ENCODE data around the gene C5orf47. TPM values are rescaled to one million over a fixed set of nuclear protein-coding genes. Genes with fewer than 3 reads are reported as not detected.

The C5orf47 gene
- total and polyA plus RNA-seq, 4 experiments from 2014 or later: not detected

DNA sequence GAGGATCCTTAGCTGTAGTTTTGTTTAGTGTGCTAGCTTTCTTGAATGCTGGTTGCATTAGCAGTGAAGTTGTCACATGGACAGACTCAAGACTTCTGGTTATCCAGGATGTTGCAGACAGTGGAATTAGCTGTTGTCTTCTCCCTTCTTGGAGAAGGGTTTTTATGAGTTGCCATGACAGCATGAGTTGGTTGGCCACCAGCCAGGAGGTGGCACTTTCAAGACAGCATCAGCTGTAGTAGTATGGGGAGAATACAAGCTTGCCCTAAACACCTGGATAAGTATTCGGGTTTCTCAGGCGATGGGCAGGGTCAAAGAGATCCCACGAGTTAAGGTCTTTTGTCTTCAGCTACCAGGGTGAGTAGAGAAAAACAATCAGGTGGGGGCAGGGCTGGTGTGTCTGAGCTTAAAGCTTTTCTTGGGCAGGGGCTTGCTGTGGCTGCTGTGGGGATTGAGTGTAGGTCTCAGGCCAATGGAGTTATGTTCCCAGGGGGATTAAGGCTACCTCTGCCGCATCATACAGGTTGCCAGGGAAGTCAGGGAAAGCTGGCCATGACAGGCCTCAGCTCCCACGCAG is 7.7 kb upstream of the C5orf47 start:
- H3K27me3 Mint-ChIP-seq: peaks cover 30 to 42% of the 10 kb centered on the region in 2 donors
- POLR2A ChIA-PET (ENCODE audit: partially characterized antibody): no interaction called here

GRCh38 chr5:173984218-173984617 is 4.8 kb upstream of the C5orf47 start:
- Mint-ChIP-seq H3K27ac (no peak overlapping the region), H3K27me3 (peaks cover 23 to 33% of the 10 kb centered on the region in 2 donors), H3K4me3 (no peak overlapping the region), H3K4me1 (no peaks in the 10 kb centered on the region), H3K9me3 (peaks cover 0 to 5% (median 2%) of the 10 kb centered on the region in 8 donors), H3K36me3 (no peaks in the 10 kb centered on the region)
- intact Hi-C loops (cut with micrococcal nuclease): no loop called here
- H3K9me3 ChIP-seq (ENCODE audit: control insufficient read depth in 1 of 2, low read length in 2 of 2): no peaks in the 10 kb centered on the region
- no peaks in the 10 kb centered on the region for H3K27me3 ChIP-seq (ENCODE audit: insufficient read depth, low read length)
- no peak overlapping the region for H3K27ac ChIP-seq (ENCODE audit: low read depth, low read length)
- H3K36me3 ChIP-seq (ENCODE audit: insufficient read depth, low read length): no peaks in the 10 kb centered on the region
- ChIA-PET CTCF (ENCODE audit: partially characterized antibody) (interaction anchor here (1.1 to 1.7 kb wide), 2 partner anchors 11 to 369 kb away, joined by 4 read pairs; no protein-coding TSS in a partner anchor), POLR2A (ENCODE audit: partially characterized antibody) (no interaction called here)
- no peaks in the 10 kb centered on the region for H3K4me1 ChIP-seq (ENCODE audit: insufficient read depth, low read length)
- DNase-seq: no peak
- no peak overlapping the region for H3K4me3 ChIP-seq (ENCODE audit: low read length in 2 of 2)

More for the DNA sequence above, 7.7 kb upstream of the C5orf47 start:
- no peaks in the 10 kb centered on the region for H3K36me3 Mint-ChIP-seq
- peaks cover 0 to 5% (median 2%) of the 10 kb centered on the region in 8 donors for H3K9me3 Mint-ChIP-seq
- no peak overlapping the region for H3K4me3 ChIP-seq (ENCODE audit: low read length in 2 of 2)
- H3K27ac ChIP-seq (ENCODE audit: low read depth, low read length): no peak overlapping the region
- H3K9me3 ChIP-seq (ENCODE audit: control insufficient read depth in 1 of 2, low read length in 2 of 2): no peaks in the 10 kb centered on the region
- H3K4me3 Mint-ChIP-seq: no peak overlapping the region
- H3K27me3 ChIP-seq (ENCODE audit: insufficient read depth, low read length): no peaks in the 10 kb centered on the region
- no peaks in the 10 kb centered on the region for H3K36me3 ChIP-seq (ENCODE audit: insufficient read depth, low read length)
- intact Hi-C loops (cut with micrococcal nuclease): no loop called here
- no peaks in the 10 kb centered on the region for H3K4me1 ChIP-seq (ENCODE audit: insufficient read depth, low read length)
- H3K27ac Mint-ChIP-seq: peak overlapping the region in 1 of 7 donors; percentile 26
- H3K4me1 Mint-ChIP-seq: no peaks in the 10 kb centered on the region
- no peak for DNase-seq
- CTCF ChIA-PET (ENCODE audit: partially characterized antibody): interaction anchor here (1.1 kb wide), 1 partner anchor 8 kb away, joined by 5 read pairs; no protein-coding TSS in a partner anchor

- ChIA-PET CTCF (ENCODE audit: partially characterized antibody) (interaction anchor here (1.1 kb wide), 1 partner anchor 16 kb away, joined by 5 read pairs; no protein-coding TSS in a partner anchor), POLR2A (ENCODE audit: partially characterized antibody) (no interaction called here)
- intact Hi-C loops (cut with micrococcal nuclease): no loop called here
- no peaks in the 10 kb centered on the region for H3K27me3 ChIP-seq (ENCODE audit: insufficient read depth, low read length)
- no peak for DNase-seq
- no peak overlapping the region for H3K4me3 ChIP-seq (ENCODE audit: low read length in 2 of 2)
- H3K36me3 ChIP-seq (ENCODE audit: insufficient read depth, low read length): no peaks in the 10 kb centered on the region
- H3K36me3 Mint-ChIP-seq: no peaks in the 10 kb centered on the region
- no peaks in the 10 kb centered on the region for H3K4me1 Mint-ChIP-seq
- H3K9me3 Mint-ChIP-seq: no peaks in the 10 kb centered on the region
- H3K27ac Mint-ChIP-seq: no peak overlapping the region
- no peaks in the 10 kb centered on the region for H3K4me1 ChIP-seq (ENCODE audit: insufficient read depth, low read length)
- no peak overlapping the region for H3K4me3 Mint-ChIP-seq
- H3K27ac ChIP-seq (ENCODE audit: low read depth, low read length): no peak overlapping the region
- no peaks in the 10 kb centered on the region for H3K9me3 ChIP-seq (ENCODE audit: control insufficient read depth in 1 of 2, low read length in 2 of 2)
- peaks cover 14 to 15% of the 10 kb centered on the region in 2 donors for H3K27me3 Mint-ChIP-seq
Observed at GRCh38 chr5:173989432-173990082, 587 bp downstream of the C5orf47 start.

- Mint-ChIP-seq H3K27me3 (peaks cover 20 to 26% of the 10 kb centered on the region in 2 donors), H3K9me3 (no peaks in the 10 kb centered on the region), H3K27ac (no peak overlapping the region), H3K4me3 (no peak overlapping the region), H3K36me3 (no peaks in the 10 kb centered on the region), H3K4me1 (no peaks in the 10 kb centered on the region)
- intact Hi-C loops (cut with micrococcal nuclease): no loop called here
- POLR2A ChIA-PET (ENCODE audit: partially characterized antibody): no interaction called here
- no peak for DNase-seq
- Histone ChIP-seq H3K36me3 (ENCODE audit: insufficient read depth, low read length) (no peaks in the 10 kb centered on the region), H3K4me1 (ENCODE audit: insufficient read depth, low read length) (no peaks in the 10 kb centered on the region), H3K27ac (ENCODE audit: low read depth, low read length) (no peak overlapping the region), H3K4me3 (ENCODE audit: low read length in 2 of 2) (no peak overlapping the region), H3K27me3 (ENCODE audit: insufficient read depth, low read length) (no peaks in the 10 kb centered on the region), H3K9me3 (ENCODE audit: control insufficient read depth in 1 of 2, low read length in 2 of 2) (no peaks in the 10 kb centered on the region)
- CTCF ChIA-PET (ENCODE audit: partially characterized antibody): no interaction called here
Observed at GRCh38 chr5:173997331-173997730, 8.4 kb downstream of the C5orf47 start.

GRCh38 chr5:173998531-173998930 is 9.6 kb downstream of the C5orf47 start:
- H3K27ac ChIP-seq (ENCODE audit: low read depth, low read length): no peak overlapping the region
- DNase-seq: no peak
- CTCF ChIA-PET (ENCODE audit: partially characterized antibody): no interaction called here
- Mint-ChIP-seq H3K4me1 (no peaks in the 10 kb centered on the region), H3K9me3 (peaks cover 0 to 1% (median 0%) of the 10 kb centered on the region in 8 donors), H3K36me3 (no peaks in the 10 kb centered on the region), H3K27me3 (peaks cover 25 to 26% of the 10 kb centered on the region in 2 donors), H3K4me3 (no peak overlapping the region), H3K27ac (no peak overlapping the region)
- POLR2A ChIA-PET (ENCODE audit: partially characterized antibody): no interaction called here
- H3K36me3 ChIP-seq (ENCODE audit: insufficient read depth, low read length): no peaks in the 10 kb centered on the region
- no peak overlapping the region for H3K4me3 ChIP-seq (ENCODE audit: low read length in 2 of 2)
- no peaks in the 10 kb centered on the region for H3K9me3 ChIP-seq (ENCODE audit: control insufficient read depth in 1 of 2, low read length in 2 of 2)
- no peaks in the 10 kb centered on the region for H3K4me1 ChIP-seq (ENCODE audit: insufficient read depth, low read length)
- intact Hi-C loops (cut with micrococcal nuclease): no loop called here
- H3K27me3 ChIP-seq (ENCODE audit: insufficient read depth, low read length): no peaks in the 10 kb centered on the region

DNA sequence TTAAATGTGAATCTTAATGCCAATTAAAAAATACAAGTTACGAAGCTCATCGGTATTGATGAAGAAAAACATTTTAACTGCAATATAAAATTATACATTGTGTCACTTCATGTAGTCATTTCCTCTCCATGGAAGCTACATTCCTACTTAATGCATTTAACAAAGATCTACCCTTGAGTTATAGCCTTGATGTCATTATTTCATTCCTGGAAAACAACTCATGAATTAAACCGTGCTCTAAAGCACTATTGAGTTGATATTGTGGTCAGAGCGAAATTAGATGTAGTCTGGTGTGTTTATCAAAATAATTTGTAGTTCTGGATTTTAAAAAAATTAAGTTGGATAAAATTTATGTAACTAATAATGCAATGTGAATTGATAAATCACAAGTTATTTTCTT is 11.1 kb downstream of the C5orf47 start:
- Mint-ChIP-seq H3K27me3 (peaks cover 21 to 22% of the 10 kb centered on the region in 2 donors), H3K9me3 (peaks cover 0 to 1% (median 0%) of the 10 kb centered on the region in 8 donors), H3K36me3 (no peaks in the 10 kb centered on the region), H3K4me1 (no peaks in the 10 kb centered on the region), H3K27ac (no peak overlapping the region), H3K4me3 (no peak overlapping the region)
- POLR2A ChIA-PET (ENCODE audit: partially characterized antibody): no interaction called here
- no peaks in the 10 kb centered on the region for H3K4me1 ChIP-seq (ENCODE audit: insufficient read depth, low read length)
- intact Hi-C loops (cut with micrococcal nuclease): no loop called here
- CTCF ChIA-PET (ENCODE audit: partially characterized antibody): no interaction called here
- H3K9me3 ChIP-seq (ENCODE audit: control insufficient read depth in 1 of 2, low read length in 2 of 2): no peaks in the 10 kb centered on the region
- no peak overlapping the region for H3K4me3 ChIP-seq (ENCODE audit: low read length in 2 of 2)
- H3K27me3 ChIP-seq (ENCODE audit: insufficient read depth, low read length): no peaks in the 10 kb centered on the region
- no peak overlapping the region for H3K27ac ChIP-seq (ENCODE audit: low read depth, low read length)
- no peak for DNase-seq
- no peaks in the 10 kb centered on the region for H3K36me3 ChIP-seq (ENCODE audit: insufficient read depth, low read length)

DNA sequence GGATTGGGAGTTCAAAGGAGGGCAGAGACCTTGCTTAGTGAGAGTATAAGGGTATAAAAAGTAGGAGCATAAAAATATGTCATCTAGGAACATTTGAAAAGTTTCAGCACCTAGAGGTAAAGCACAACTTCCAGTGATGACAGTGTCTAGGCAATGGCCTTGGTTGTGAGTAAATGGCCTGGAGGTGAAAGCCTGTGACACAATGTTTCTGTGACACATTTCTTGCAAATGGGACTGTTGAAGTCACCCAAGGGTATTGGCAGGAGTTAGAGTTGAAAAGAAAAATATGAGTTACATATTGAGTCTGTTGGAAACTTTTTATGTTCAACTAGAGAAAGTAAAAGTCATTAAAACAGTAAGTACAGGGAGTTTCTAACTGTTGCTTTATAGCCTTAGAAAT is 14.8 kb downstream of the C5orf47 start:
- Mint-ChIP-seq H3K27ac (no peak overlapping the region), H3K27me3 (peaks cover 5 to 13% of the 10 kb centered on the region in 2 donors), H3K9me3 (peaks cover 0 to 3% (median 0%) of the 10 kb centered on the region in 8 donors), H3K4me1 (no peaks in the 10 kb centered on the region), H3K36me3 (no peaks in the 10 kb centered on the region), H3K4me3 (no peak overlapping the region)
- ChIA-PET POLR2A (ENCODE audit: partially characterized antibody) (no interaction called here), CTCF (ENCODE audit: partially characterized antibody) (no interaction called here)
- DNase-seq: no peak
- H3K4me3 ChIP-seq (ENCODE audit: low read length in 2 of 2): no peak overlapping the region
- H3K27ac ChIP-seq (ENCODE audit: low read depth, low read length): no peak overlapping the region
- no peaks in the 10 kb centered on the region for H3K27me3 ChIP-seq (ENCODE audit: insufficient read depth, low read length)
- H3K9me3 ChIP-seq (ENCODE audit: control insufficient read depth in 1 of 2, low read length in 2 of 2): no peaks in the 10 kb centered on the region
- no peaks in the 10 kb centered on the region for H3K4me1 ChIP-seq (ENCODE audit: insufficient read depth, low read length)
- H3K36me3 ChIP-seq (ENCODE audit: insufficient read depth, low read length): no peaks in the 10 kb centered on the region
- intact Hi-C loops (cut with micrococcal nuclease): no loop called here
